Keratinocyte (primary cell): ENCODE results near the gene AP1M1. TPM values are rescaled to one million over a fixed set of nuclear protein-coding genes. Genes with fewer than 3 reads are reported as not detected.

ENCODE experiments used
- DNase-seq: peaks from one replicate; pipeline ENCODE4 v3.0.0-alpha.2; 2011; ENCODE audit warnings: low read depth, missing footprints, low spot score
- FAIRE-seq: peaks from 2 replicates; lab custom pipeline; 2011; peaks lifted over from hg19 to GRCh38; lab: Jason Lieb, UNC
- H2AFZ ChIP-seq: 2 replicates; pipeline ENCODE4 v1.6.0; 2012; ENCODE audit warnings: low read length, control low read depth, inconsistent platforms; ENCODE audit not compliant: control insufficient read depth
- H3K27ac ChIP-seq: 2 replicates; pipeline ENCODE4 v1.5.1; 2011; ENCODE audit warnings: low read length; ENCODE audit not compliant: control insufficient read depth, insufficient read depth
- H3K27me3 ChIP-seq: 3 replicates; pipeline ENCODE4 v1.6.0; 2011; ENCODE audit warnings: low read length; ENCODE audit not compliant: control insufficient read depth, insufficient read depth; ENCODE audit errors: extremely low read depth
- H3K36me3 ChIP-seq, 2 experiments: 2 replicates in 1 of 2; 3 replicates in 1 of 2; pipeline ENCODE4 v1.5.1; 2011; ENCODE audit warnings: low read length in 2 of 2, mild to moderate bottlenecking in 1 of 2; ENCODE audit not compliant: control insufficient read depth in 2 of 2, insufficient read depth in 2 of 2; ENCODE audit errors: extremely low read depth in 1 of 2
- H3K4me1 ChIP-seq: 3 replicates; pipeline ENCODE4 v1.5.1; 2011; ENCODE audit warnings: low read length; ENCODE audit not compliant: control insufficient read depth, insufficient read depth; ENCODE audit errors: extremely low read depth
- H3K4me2 ChIP-seq: 3 replicates; pipeline ENCODE4 v1.6.0; 2011; ENCODE audit warnings: low read depth, low read length; ENCODE audit not compliant: control insufficient read depth, insufficient read depth; ENCODE audit errors: extremely low read depth
- H3K4me3 ChIP-seq, 3 experiments: fragments of 200-600 bp in 1 of 3; sonication (generic) in 1 of 3; 2 replicates in 2 of 3; 3 replicates in 1 of 3; pipeline ENCODE4 v1.5.1; 2011 to 2016; ENCODE audit warnings: low read length in 3 of 3, mild to moderate bottlenecking in 3 of 3, control low read depth in 2 of 3, inconsistent platforms in 1 of 3, low read depth in 1 of 3, mixed read lengths in 1 of 3, mixed run types in 1 of 3, moderate library complexity in 1 of 3; ENCODE audit not compliant: control insufficient read depth in 2 of 3, insufficient read depth in 2 of 3; ENCODE audit errors: extremely low read depth in 1 of 3
- H3K79me2 ChIP-seq: 2 replicates; pipeline ENCODE4 v1.6.0; 2012; ENCODE audit warnings: low read length; ENCODE audit not compliant: control insufficient read depth, insufficient read depth
- H3K9ac ChIP-seq: 3 replicates; pipeline ENCODE4 v1.6.0; 2011; ENCODE audit warnings: low read length; ENCODE audit not compliant: control insufficient read depth, insufficient read depth; ENCODE audit errors: extremely low read depth
- H3K9me1 ChIP-seq: 3 replicates; pipeline ENCODE4 v1.6.0; 2011; ENCODE audit warnings: low read length; ENCODE audit not compliant: control insufficient read depth, insufficient read depth; ENCODE audit errors: extremely low read depth
- H3K9me3 ChIP-seq: 2 replicates; pipeline ENCODE4 v1.5.1; 2012; ENCODE audit warnings: low read depth, low read length; ENCODE audit not compliant: control insufficient read depth
- H4K20me1 ChIP-seq: 3 replicates; pipeline ENCODE4 v1.6.0; 2011; ENCODE audit warnings: low read length; ENCODE audit not compliant: control insufficient read depth, insufficient read depth; ENCODE audit errors: extremely low read depth
- CTCF ChIP-seq, 3 experiments: IDR thresholded peaks in 1 of 3; conservative IDR thresholded peaks in 1 of 3; optimal IDR thresholded peaks in 1 of 3; 2 replicates in 2 of 3; 3 replicates in 1 of 3; pipeline versions ENCODE3 to v1.5.1; 2011; ENCODE audit warnings: low read length in 3 of 3, mild to moderate bottlenecking in 3 of 3, moderate library complexity in 2 of 3, control low read depth in 1 of 3, inconsistent platforms in 1 of 3; ENCODE audit not compliant: insufficient read depth in 2 of 3; ENCODE audit errors: extremely low read depth in 1 of 3
- EZH2 ChIP-seq: IDR thresholded peaks from one replicate; pipeline ENCODE4 v1.6.1; 2012; ENCODE audit warnings: inconsistent platforms, mild to moderate bottlenecking, low read length, moderate library complexity
- dilution Hi-C: fragments of 300-500 bp; cut with MboI; formaldehyde crosslinking; loops from one replicate; pipeline ENCODE4 v1.7.0; 2020; ENCODE audit warnings: low sequenced_read_pairs; ENCODE audit not compliant: extremely low pct_ligation_motif_present
- polyA plus RNA-seq, 5 experiments: library from polyadenylated mRNA; depleted of rRNA in 3 of 5; stranded (reverse) in 3 of 5; stranded (forward) in 1 of 5; unstranded in 1 of 5; fragments of >200 nt; gene quantifications; 1 replicate in 1 of 5; 2 replicates in 3 of 5; 3 replicates in 1 of 5; pipeline versions ENCODE4 v1.2.1 to v1.2.3, GENCODE V29; 2011 to 2012; ENCODE audit warnings: missing spikeins in 2 of 5, low read depth in 1 of 5, low replicate concordance in 1 of 5

Gene AP1M1
- polyA plus RNA-seq, 1 donor (not counting 4 experiments of a cell fraction or from before 2014, with no cell fraction given): 27.7 TPM

- Histone ChIP-seq H3K4me2 (no peak overlapping the region), H3K9me1 (no peaks in the 10 kb centered on the region), H3K79me2 (no peaks in the 10 kb centered on the region), H3K27me3 (no peaks in the 10 kb centered on the region), H3K27ac (no peak overlapping the region), H3K9me3 (peaks cover 5% of the 10 kb centered on the region), H3K4me3 (no peak overlapping the region), H3K4me1 (no peaks in the 10 kb centered on the region), H2AFZ (no peak overlapping the region), H4K20me1 (no peaks in the 10 kb centered on the region), H3K36me3 (peaks cover 19 to 36% of the 10 kb centered on the region in 2 experiments), H3K9ac (no peak overlapping the region)
- TF ChIP-seq CTCF (optimal IDR thresholded peaks at IDR 0.05 in 1 of 3, IDR thresholded peaks at IDR 0.05 in 1 of 3, conservative IDR thresholded peaks at IDR 0.05 in 1 of 3; ENCODE audit: extremely low read depth in 1 of 3, insufficient read depth in 2 of 3, low read length in 3 of 3): no peak
- dilution Hi-C loops: loop anchor here (25.0 kb wide), 1 partner anchor 139 kb away; no protein-coding TSS in a partner anchor
- DNase-seq (no peak), FAIRE-seq (no peak)
These were observed 26.0 kb downstream of the AP1M1 start for GRCh38 chr19:16223746-16224145.

- no peaks in the 10 kb centered on the region for H3K4me1 ChIP-seq
- DNase-seq: no peak
- no peak overlapping the region for H3K4me3 ChIP-seq
- H4K20me1 ChIP-seq: no peaks in the 10 kb centered on the region
- H3K9ac ChIP-seq: no peak overlapping the region
- no peak for FAIRE-seq
- H3K9me1 ChIP-seq: no peaks in the 10 kb centered on the region
- no peak overlapping the region for H2AFZ ChIP-seq
- H3K36me3 ChIP-seq: peaks cover 19 to 40% of the 10 kb centered on the region in 2 experiments
- no peaks in the 10 kb centered on the region for H3K79me2 ChIP-seq
- H3K4me2 ChIP-seq: no peak overlapping the region
- no peak overlapping the region for H3K27ac ChIP-seq
- TF ChIP-seq CTCF (optimal IDR thresholded peaks at IDR 0.05 in 1 of 3, IDR thresholded peaks at IDR 0.05 in 1 of 3, conservative IDR thresholded peaks at IDR 0.05 in 1 of 3; ENCODE audit: extremely low read depth in 1 of 3, insufficient read depth in 2 of 3, low read length in 3 of 3) (no peak), EZH2 (no peak)
- no peaks in the 10 kb centered on the region for H3K27me3 ChIP-seq
- peaks cover 5% of the 10 kb centered on the region for H3K9me3 ChIP-seq
- dilution Hi-C loops: loop anchor here (25.0 kb wide), 1 partner anchor 138 kb away; no protein-coding TSS in a partner anchor
These were observed 26.8 kb downstream of the AP1M1 start for GRCh38 chr19:16224293-16225045.
